Bronchial epithelial cell (primary cell): ENCODE results near the gene PRSS38. TPM values are rescaled to one million over a fixed set of nuclear protein-coding genes. Genes with fewer than 3 reads are reported as not detected.

Experiments
- DNase-seq: peaks from one replicate; pipeline ENCODE4 v3.0.0-alpha.2; 2010; ENCODE audit warnings: low read depth
- FAIRE-seq: peaks from 2 replicates; lab custom pipeline; 2011; peaks lifted over from hg19 to GRCh38; lab: Jason Lieb, UNC
- H3K27me3 ChIP-seq: 2 replicates; pipeline ENCODE4 v1.5.1; 2011; ENCODE audit warnings: low read length; ENCODE audit not compliant: control insufficient read depth, insufficient read depth
- H3K36me3 ChIP-seq: 2 replicates; pipeline ENCODE4 v1.5.1; 2011; ENCODE audit warnings: low read length; ENCODE audit not compliant: control insufficient read depth, insufficient read depth
- H3K4me3 ChIP-seq: 2 replicates; pipeline ENCODE4 v1.5.1; 2011; ENCODE audit warnings: mild to moderate bottlenecking, low read depth, low read length, control low read depth
- CTCF ChIP-seq: IDR thresholded peaks from 2 replicates; pipeline ENCODE4 v1.5.1; 2011; ENCODE audit warnings: mild to moderate bottlenecking, moderate library complexity, low read length, control low read depth, inconsistent platforms; ENCODE audit not compliant: insufficient read depth, severe bottlenecking
- total RNA-seq: library from RNA; depleted of rRNA; stranded (reverse); fragments of >200 nt; gene quantifications from 2 replicates; pipeline ENCODE4 v1.2.1, GENCODE V29; 2014

The PRSS38 gene
- total RNA-seq, 1 donor from 2014 or later = not detected

- no peak overlapping the region for H3K4me3 ChIP-seq
- FAIRE-seq (no peak), DNase-seq (no peak)
- peaks cover 10% of the 10 kb centered on the region for H3K27me3 ChIP-seq
- TF ChIP-seq CTCF = no peak
- H3K36me3 ChIP-seq = no peaks in the 10 kb centered on the region
Observed at GRCh38 chr1:227799756-227800155, 15.7 kb upstream of the PRSS38 start.

- H3K36me3 ChIP-seq = no peaks in the 10 kb centered on the region
- H3K27me3 ChIP-seq = peaks cover 1% of the 10 kb centered on the region
- TF ChIP-seq CTCF = no peak
- H3K4me3 ChIP-seq = no peak overlapping the region
- FAIRE-seq = no peak
- no peak for DNase-seq
Observed at GRCh38 chr1:227803933-227804332, 11.5 kb upstream of the PRSS38 start.

- no peak for TF ChIP-seq CTCF
- Histone ChIP-seq H3K4me3 (no peak overlapping the region), H3K36me3 (no peaks in the 10 kb centered on the region), H3K27me3 (no peaks in the 10 kb centered on the region)
- DNase-seq (peak; percentile 99), FAIRE-seq (peak; percentile 99)
Observed at GRCh38 chr1:227805606-227806197, 9.8 kb upstream of the PRSS38 start.

- no peak for FAIRE-seq
- Histone ChIP-seq H3K4me3 (no peak overlapping the region), H3K36me3 (no peaks in the 10 kb centered on the region), H3K27me3 (no peaks in the 10 kb centered on the region)
- TF ChIP-seq CTCF = no peak
- no peak for DNase-seq
Observed at GRCh38 chr1:227808566-227808965, 6.9 kb upstream of the PRSS38 start.

- H3K27me3 ChIP-seq = no peaks in the 10 kb centered on the region
- no peak overlapping the region for H3K4me3 ChIP-seq
- no peak for FAIRE-seq
- no peaks in the 10 kb centered on the region for H3K36me3 ChIP-seq
- no peak for TF ChIP-seq CTCF
- DNase-seq = no peak
Observed at GRCh38 chr1:227809026-227809425, 6.4 kb upstream of the PRSS38 start.

GRCh38 chr1:227813962-227814361 is 1.5 kb upstream of the PRSS38 start:
- FAIRE-seq (no peak), DNase-seq (no peak)
- TF ChIP-seq CTCF = no peak
- Histone ChIP-seq H3K4me3 (no peak overlapping the region), H3K36me3 (no peaks in the 10 kb centered on the region), H3K27me3 (no peaks in the 10 kb centered on the region)
